ENCODE results near the gene ERAL1. TPM values are rescaled to one million over a fixed set of nuclear protein-coding genes. Genes with fewer than 3 reads are reported as not detected.
"Not testable (repeated sequence)": the region's sequence is repeated elsewhere in the genome, so short reads cannot be mapped to it uniquely, and the experiment has no call there.

Gene ERAL1
- total RNA-seq, 4 donors from 2014 or later, result 28.1 to 74.4 (median 47.3) TPM

- Histone ChIP-seq H3K4me1 (peaks cover 9 to 32% (median 27%) of the 10 kb centered on the region in 4 donors), H3K36me3 (peaks cover 0 to 5% (median under 1%) of the 10 kb centered on the region in 4 donors), H3K9me3 (no peaks in the 10 kb centered on the region), H3K27me3 (no peaks in the 10 kb centered on the region), H3K4me3 (no peak overlapping the region), H3K27ac (no peak overlapping the region)
- in situ Hi-C loops (cut with MboI; ENCODE audit: low pct_ligation_motif_present in 1 of 4, low pct_unique_long_range_greater_than_20kb in 1 of 4, low sequenced_read_pairs in 3 of 4), result loop anchor here in 2 of 4 donors (25.0 kb wide), 1 partner anchor 139 kb away; no protein-coding TSS in a partner anchor
- intact Hi-C loops (cut with DNase I; ENCODE audit: low total_unique reads), result loop anchor here (5.0 kb wide), 1 partner anchor 51 kb away; the partner anchor contains the start of gene PHF12
- no peak for DNase-seq
- TF ChIP-seq POLR2AphosphoS5 (IDR thresholded peaks at IDR 0.05), result no peak
- no peak for TF ChIP-seq EP300 (IDR thresholded peaks at IDR 0.05; ENCODE audit: low read depth)
- no peak for TF ChIP-seq POLR2A (IDR thresholded peaks at IDR 0.05)
- TF ChIP-seq, protein P1, sequence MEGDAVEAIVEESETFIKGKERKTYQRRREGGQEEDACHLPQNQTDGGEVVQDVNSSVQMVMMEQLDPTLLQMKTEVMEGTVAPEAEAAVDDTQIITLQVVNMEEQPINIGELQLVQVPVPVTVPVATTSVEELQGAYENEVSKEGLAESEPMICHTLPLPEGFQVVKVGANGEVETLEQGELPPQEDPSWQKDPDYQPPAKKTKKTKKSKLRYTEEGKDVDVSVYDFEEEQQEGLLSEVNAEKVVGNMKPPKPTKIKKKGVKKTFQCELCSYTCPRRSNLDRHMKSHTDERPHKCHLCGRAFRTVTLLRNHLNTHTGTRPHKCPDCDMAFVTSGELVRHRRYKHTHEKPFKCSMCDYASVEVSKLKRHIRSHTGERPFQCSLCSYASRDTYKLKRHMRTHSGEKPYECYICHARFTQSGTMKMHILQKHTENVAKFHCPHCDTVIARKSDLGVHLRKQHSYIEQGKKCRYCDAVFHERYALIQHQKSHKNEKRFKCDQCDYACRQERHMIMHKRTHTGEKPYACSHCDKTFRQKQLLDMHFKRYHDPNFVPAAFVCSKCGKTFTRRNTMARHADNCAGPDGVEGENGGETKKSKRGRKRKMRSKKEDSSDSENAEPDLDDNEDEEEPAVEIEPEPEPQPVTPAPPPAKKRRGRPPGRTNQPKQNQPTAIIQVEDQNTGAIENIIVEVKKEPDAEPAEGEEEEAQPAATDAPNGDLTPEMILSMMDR (IDR thresholded peaks at IDR 0.05), result no peak
- 87% methylated on average over 24 of the region's 24 CpGs; no CpG with 5 or more reads in 1 of the 2 donors for WGBS, 2 donors (ENCODE audit: low coverage in 1 of 2)
These were observed 46.3 kb downstream of the ERAL1 start for GRCh38 chr17:28900986-28901726.

DNA sequence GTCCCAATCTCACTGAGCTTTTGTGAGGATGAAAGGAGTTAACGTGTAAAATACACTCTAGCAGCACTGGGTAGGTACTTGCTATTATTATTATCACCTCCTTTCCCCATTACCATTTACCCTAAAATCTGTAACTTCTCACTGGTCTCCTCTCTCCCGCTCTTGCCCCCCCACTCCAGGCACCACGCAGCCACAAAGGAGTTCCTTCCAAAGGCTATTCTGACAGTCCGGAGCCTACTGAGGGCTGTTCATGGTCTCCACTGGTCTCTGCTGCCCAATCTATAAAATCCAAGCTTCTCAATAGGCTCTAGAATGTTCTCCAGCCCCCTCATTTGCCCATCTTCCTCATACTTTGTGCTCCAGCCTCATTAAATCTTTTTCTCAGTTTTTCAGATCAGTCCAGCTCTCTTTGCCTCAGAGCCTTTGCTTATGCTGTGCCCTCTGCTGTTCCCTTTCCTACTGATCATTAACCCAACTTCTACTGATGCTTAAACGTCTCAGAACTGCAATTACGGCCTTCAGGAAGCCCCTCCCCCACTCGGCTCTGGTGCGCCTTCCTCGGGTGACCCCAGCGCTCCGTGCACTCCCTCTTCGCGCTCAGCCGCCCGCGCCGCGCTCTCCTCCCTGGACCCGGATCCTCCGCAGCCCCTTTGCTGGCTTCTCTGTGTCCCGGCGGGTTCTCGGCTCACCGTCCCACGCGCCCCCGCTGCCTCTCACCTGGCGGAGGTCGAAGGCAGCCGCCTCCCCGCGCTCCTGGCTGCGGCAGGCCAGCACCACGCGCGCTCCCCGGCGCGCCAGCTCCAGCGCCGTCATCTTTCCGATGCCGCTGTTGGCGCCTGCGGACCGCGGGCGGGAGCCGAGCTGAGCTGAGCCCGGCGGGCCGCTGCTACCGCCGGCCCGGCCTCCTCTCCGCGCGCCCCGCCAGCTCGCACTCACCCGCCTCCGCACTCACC, 47.3 kb downstream of the ERAL1 start:
- H3K9me3 ChIP-seq, result no peaks in the 10 kb centered on the region
- H3K4me1 ChIP-seq, result peaks cover 10 to 29% (median 23%) of the 10 kb centered on the region in 4 donors
- H3K27ac ChIP-seq, result peak overlapping the region; percentile 89 to 95 (median 92)
- peaks cover 0 to 8% (median 2%) of the 10 kb centered on the region in 4 donors for H3K36me3 ChIP-seq
- in situ Hi-C loops (cut with MboI; ENCODE audit: low pct_ligation_motif_present in 1 of 4, low pct_unique_long_range_greater_than_20kb in 1 of 4, low sequenced_read_pairs in 3 of 4) (loop anchor here in 2 of 4 donors (25.0 kb wide), 1 partner anchor 140 kb away; no protein-coding TSS in a partner anchor), intact Hi-C loops (cut with DNase I; ENCODE audit: low total_unique reads) (loop anchor here (5.0 kb wide), 1 partner anchor 50 kb away; the partner anchor contains the start of gene PHF12)
- WGBS, 2 donors (ENCODE audit: low coverage in 1 of 2), result 6 to 49% methylated on average over 4 to 44 of the region's 62 CpGs
- H3K27me3 ChIP-seq, result no peaks in the 10 kb centered on the region
- peak overlapping the region; percentile 46 to 73 (median 71) for H3K4me3 ChIP-seq
- TF ChIP-seq, protein P1 (IDR thresholded peaks at IDR 0.05), result no peak
- no peak for TF ChIP-seq EP300 (IDR thresholded peaks at IDR 0.05; ENCODE audit: low read depth)
- no peak for TF ChIP-seq POLR2AphosphoS5 (IDR thresholded peaks at IDR 0.05)
- no peak for TF ChIP-seq POLR2A (IDR thresholded peaks at IDR 0.05)
- DNase-seq, result peak; percentile 65

GRCh38 chr17:28902819-28903545, 48.2 kb downstream of the ERAL1 start, which contains the start of gene DHRS13:
Gene DHRS13 (minus strand): TSS chr17:28903079. CDS start chr17:28902944, 135 bp downstream.
- Histone ChIP-seq H3K9me3 (no peaks in the 10 kb centered on the region), H3K27ac (peak within 1 kb of the TSS; percentile 89 to 95 (median 92)), H3K4me1 (peaks cover 11 to 34% (median 27%) of the 10 kb centered on the region in 4 donors), H3K36me3 (peaks cover 0 to 8% (median 2%) of the 10 kb centered on the region in 4 donors), H3K27me3 (no peaks in the 10 kb centered on the region), H3K4me3 (peak within 1 kb of the TSS; percentile 46 to 73 (median 71))
- in situ Hi-C loops (cut with MboI; ENCODE audit: low pct_ligation_motif_present in 1 of 4, low pct_unique_long_range_greater_than_20kb in 1 of 4, low sequenced_read_pairs in 3 of 4) (loop anchor here in 2 of 4 donors (25.0 kb wide), 1 partner anchor 141 kb away; no protein-coding TSS in a partner anchor), intact Hi-C loops (cut with DNase I; ENCODE audit: low total_unique reads) (loop anchor here (5.0 kb wide), 1 partner anchor 49 kb away; the partner anchor contains the start of gene PHF12)
- TF ChIP-seq EP300 (IDR thresholded peaks at IDR 0.05; ENCODE audit: low read depth) (no peak), POLR2AphosphoS5 (IDR thresholded peaks at IDR 0.05) (peak in 2 of 3 donors; percentile 62 to 64), POLR2A (IDR thresholded peaks at IDR 0.05) (no peak)
- TF ChIP-seq, protein P1 (IDR thresholded peaks at IDR 0.05), result peak; percentile 71 to 89 (median 78)
- 0 to 11% methylated on average over 1 to 29 of the region's 55 CpGs for WGBS, 2 donors (ENCODE audit: low coverage in 1 of 2)
- DNase-seq, result peak; percentile 95

DNA sequence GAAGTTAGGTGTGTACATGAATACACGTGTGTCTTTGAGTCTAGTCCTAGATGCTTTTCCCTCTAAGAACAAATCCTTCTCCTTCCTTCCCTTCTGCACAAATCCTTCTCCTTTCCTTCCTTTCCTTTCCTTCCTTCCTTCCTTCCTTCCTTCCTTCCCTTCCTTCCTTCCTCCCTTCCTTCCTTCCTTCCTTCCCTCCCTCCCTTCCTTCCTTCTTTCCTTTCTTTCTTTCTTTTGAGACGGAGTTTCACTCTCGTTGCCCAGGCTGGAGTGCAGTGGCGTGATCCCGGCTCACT, 48.7 kb downstream of the ERAL1 start:
- not testable (repeated sequence) for H3K27me3 ChIP-seq, H3K9me3 ChIP-seq, DNase-seq, H3K4me3 ChIP-seq
- peak overlapping the region; percentile 89 to 95 (median 92) for H3K27ac ChIP-seq
- peaks cover 10 to 34% (median 28%) of the 10 kb centered on the region in 4 donors for H3K4me1 ChIP-seq
- 50 to 64% methylated on average over 3 to 5 of the region's 5 CpGs for WGBS, 2 donors (ENCODE audit: low coverage in 1 of 2)
- intact Hi-C loops (cut with DNase I; ENCODE audit: low total_unique reads) (loop anchor here (5.0 kb wide), 1 partner anchor 49 kb away; the partner anchor contains the start of gene PHF12), in situ Hi-C loops (cut with MboI; ENCODE audit: low pct_ligation_motif_present in 1 of 4, low pct_unique_long_range_greater_than_20kb in 1 of 4, low sequenced_read_pairs in 3 of 4) (loop anchor here in 2 of 4 donors (25.0 kb wide), 1 partner anchor 141 kb away; no protein-coding TSS in a partner anchor)
- H3K36me3 ChIP-seq, result peaks cover 0 to 12% (median 4%) of the 10 kb centered on the region in 4 donors

Data from transverse colon (tissue), 4 donors.